GM12891 (cell line): ENCODE data around the gene S100A10.

Experiments used
- POLR2A ChIP-seq: IDR thresholded peaks from 2 replicates; pipeline ENCODE4 v1.6.1; 2011; ENCODE audit warnings: low read depth, low read length, control low read depth
- POLR2AphosphoS5 ChIP-seq: IDR thresholded peaks from 2 replicates; pipeline ENCODE4 v1.6.1; 2011; ENCODE audit warnings: low read depth, low read length, control low read depth
- POU2F2 ChIP-seq: IDR thresholded peaks from 2 replicates; pipeline ENCODE4 v1.6.1; 2011; ENCODE audit warnings: low read depth, mild to moderate bottlenecking, control low read depth, low read length, moderate library complexity
- SPI1 ChIP-seq: IDR thresholded peaks from 2 replicates; pipeline ENCODE4 v1.6.1; 2011; ENCODE audit warnings: low read depth, low read length, control low read depth

DNA sequence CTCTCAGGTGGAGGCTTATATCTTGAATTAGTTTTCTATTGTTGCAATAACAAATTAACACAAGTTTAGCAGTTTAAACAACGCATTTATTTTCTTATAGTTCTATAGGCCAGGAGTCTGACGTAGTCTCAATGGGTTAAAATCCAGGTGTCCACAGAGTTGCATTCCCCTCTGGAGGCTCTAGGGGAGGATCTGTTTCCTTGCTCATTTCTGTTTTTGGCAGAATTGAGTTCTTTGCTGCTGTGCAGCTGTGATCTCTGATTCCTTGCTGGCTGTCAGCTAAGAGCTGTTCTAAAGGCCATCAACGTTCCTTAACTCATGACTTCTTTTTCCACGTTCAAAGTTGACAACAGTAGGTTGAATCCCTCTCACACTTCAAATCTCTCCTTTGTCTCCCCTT, 31.8 kb downstream of the S100A10 start:
- no peak for TF ChIP-seq POLR2A
- no peak for TF ChIP-seq POLR2AphosphoS5
- TF ChIP-seq SPI1, result no peak
- no peak for TF ChIP-seq POU2F2
